NCI-H345 (cell line): ENCODE measurements around the gene TULP4.
"Not testable (repeated sequence)": the region's sequence is repeated elsewhere in the genome, so short reads cannot be mapped to it uniquely, and the experiment has no call there.

Experiments used
- DNase-seq: peaks from one replicate; lab custom pipeline; 2025; lab: John Stamatoyannopoulos, UW

Gene TULP4

GRCh38 chr6:158531970-158532369, 219.7 kb downstream of the TULP4 start:
- DNase-seq, result no peak

- DNase-seq, result peak; percentile 74
These were observed 224.0 kb downstream of the TULP4 start for GRCh38 chr6:158536084-158536890.

DNA sequence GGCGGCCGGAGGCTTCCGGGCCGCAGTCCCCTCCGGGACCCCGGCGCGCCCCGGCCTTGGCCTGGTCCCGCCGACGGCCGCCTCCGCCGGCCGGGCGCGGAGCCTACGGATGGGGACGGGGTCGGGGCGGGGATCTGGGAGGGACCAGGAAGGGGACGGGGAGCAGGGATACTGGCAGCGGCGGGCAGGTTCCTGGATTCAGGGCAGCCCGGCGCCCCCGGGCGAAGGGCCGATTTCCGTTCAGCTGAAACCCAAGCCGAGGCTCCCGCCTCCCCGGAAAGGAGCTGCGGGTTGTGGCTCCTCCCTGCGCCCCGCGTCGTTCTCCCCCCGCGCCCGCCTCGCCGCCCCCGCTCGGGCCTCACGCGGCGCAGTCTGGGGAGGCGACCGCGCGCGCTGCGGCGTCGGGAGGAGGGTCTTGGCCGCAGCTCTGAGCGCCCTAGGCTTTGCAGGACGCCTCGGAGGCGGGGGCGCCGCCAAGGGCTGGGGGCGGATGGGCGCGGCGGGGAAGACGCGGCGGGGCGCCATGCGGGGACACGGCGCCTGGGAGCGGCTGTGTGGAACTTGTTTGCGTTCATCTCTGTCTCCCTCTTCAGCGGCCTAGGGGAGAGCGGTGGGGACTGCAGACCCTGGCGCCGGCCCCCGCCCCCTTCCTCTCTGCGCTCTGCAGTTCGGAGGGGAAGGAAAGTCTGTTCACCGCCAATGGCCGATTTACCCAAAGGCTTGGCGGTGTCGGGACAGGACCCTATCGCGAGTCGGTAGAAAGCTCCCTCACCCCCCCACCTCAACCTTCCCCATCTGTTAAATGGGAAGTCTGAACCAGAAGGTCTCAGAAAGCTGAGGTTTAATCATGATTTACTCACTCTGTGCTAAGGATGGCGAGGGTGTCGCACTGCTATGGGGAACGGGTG, 224.9 kb downstream of the TULP4 start:
- DNase-seq, result peak; percentile 85

GRCh38 chr6:158538741-158539140, 226.5 kb downstream of the TULP4 start:
- DNase-seq, result no peak

DNA sequence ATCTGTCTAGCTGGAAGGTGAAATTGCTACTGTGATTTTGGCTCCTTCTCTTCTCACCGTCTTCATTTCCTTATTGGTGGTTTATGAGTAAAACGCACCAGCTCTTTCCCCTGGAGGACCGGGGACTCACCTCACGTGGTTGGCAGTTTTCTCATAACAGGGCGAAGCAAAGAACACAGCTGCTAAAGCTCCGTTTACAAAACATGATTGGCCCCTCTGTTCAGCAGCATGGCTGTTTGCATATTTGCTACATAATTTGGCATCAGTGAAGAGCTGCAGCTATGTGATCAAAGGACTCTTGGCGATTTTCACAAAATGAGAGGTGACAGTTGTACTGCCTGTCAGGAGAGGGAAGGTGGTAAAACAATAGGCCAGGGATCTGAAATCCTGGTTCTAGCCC, 227.1 kb downstream of the TULP4 start:
- no peak for DNase-seq

DNA sequence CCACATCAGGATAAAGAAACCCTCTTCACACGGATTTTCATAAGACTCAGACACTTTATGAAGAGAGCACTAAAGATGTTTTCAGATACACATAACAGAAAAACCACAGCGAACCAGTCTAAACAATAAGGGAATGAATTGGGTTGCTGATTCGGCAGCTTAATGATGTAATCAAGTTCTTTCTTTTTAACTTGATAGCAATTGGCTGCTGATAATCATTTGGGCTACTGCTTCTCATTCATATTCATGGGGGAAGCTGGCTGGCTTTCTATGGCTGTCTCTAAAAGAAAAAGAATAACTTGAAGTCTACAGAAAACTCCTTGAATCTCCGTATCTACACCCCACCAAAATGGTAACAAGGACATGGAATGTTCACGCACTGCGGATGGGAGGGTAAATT, 227.6 kb downstream of the TULP4 start:
- DNase-seq, result no peak

DNA sequence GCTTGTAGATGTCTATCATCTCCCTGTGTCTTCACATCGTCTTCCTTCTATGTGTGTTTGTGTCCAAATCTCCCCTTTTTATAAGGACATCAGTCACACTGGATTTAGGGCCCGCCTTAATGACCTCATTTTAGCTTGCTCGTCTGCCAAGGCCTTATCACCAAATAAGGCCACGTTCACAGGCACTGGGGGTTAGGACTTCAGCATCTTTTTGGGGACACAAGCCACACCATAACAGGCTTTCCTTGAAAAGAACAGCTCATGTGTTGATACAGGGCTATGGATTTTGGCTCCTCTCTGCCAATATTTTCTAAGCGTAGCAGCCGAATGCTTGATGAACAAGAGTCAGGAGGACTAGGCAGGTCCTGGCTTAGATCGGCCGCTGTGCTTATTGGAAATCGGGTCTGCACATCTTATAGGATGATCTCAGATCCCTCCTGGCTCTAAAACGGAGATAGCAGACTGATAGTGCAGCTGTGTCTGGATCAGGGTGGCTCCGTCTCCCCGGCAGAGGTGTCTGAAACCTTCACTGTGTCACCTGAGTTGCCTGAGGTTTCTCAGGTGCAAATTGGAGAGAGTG, 231.4 kb downstream of the TULP4 start:
- no peak for DNase-seq

GRCh38 chr6:158544428-158544827, 232.2 kb downstream of the TULP4 start:
- DNase-seq, result no peak

GRCh38 chr6:158545043-158545966, 233.0 kb downstream of the TULP4 start:
- no peak for DNase-seq

DNA sequence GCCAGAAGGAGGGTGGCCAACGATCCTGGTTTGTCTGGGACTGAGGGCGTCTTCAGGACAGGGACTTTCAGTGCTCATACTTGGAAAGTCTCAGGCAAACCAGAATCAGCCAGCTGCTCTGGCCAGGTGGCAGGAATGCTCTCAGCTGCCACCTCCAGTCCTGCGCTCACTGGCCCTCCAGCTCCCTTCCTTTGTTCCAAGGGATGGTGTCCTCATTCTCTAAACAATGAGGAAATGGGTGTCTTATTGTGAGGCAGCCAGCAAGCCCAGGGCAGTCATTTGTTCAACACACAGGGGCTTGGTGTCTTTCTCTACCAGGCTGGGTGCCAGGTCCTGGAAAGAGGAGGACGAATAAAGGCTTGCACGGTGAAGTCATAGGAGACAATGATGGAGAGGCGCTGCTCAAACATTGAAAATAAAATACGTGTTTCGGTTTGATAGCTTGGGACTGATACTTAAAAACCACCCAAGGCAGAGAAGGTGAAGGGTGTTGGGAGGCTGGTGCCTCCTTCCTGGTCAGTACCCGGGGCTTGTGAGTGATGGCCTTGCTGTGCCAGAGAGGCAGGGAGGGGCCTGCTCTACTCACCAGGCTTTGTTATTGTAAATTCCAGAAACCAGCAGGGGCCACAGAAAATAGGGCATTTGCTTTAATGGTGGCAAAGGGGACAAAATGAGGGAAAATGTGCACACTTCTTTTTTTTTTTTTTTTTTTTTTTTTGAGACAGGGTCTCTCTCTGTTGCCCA, 236.3 kb downstream of the TULP4 start:
- DNase-seq, result peak; percentile 96

GRCh38 chr6:158552055-158552795, 240.0 kb downstream of the TULP4 start:
- no peak for DNase-seq

- no peak for DNase-seq
These were observed 240.5 kb downstream of the TULP4 start for GRCh38 chr6:158552796-158553138.

DNA sequence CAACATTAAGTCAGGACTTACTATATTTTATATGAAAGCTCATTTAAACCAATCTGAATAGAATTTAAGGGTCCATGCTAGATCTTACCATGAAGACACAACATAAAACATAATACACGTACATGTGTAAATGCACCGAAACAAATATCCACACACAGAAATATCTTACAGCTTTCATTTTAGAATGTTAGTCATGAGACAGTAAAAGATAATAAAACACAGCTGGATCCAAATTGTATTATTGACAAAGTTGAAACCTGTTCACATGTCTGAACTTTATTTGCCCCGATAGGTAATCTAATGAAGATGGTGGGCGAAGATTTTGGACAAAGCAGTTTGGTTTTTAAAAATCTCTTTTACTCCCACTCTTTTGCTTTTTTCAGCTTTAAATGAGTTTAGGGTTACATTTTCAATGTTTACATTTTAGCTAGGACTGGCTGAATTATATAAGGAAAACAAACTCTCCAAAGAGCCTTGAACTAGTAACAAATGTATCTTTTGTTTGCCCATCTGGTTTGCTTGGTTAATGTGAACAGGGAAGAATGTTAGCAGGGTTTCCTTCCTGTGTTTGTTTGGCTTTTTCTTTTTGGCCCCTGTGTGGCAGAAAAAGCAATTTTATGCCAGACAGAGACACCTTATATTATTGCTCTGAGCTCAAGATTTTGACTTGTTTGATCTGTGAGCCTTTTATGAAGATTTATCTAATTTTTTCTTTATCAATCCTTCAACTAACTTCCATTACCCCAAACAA, 242.5 kb downstream of the TULP4 start:
- DNase-seq, result no peak

- DNase-seq, result no peak
These were observed 243.8 kb downstream of the TULP4 start for GRCh38 chr6:158556113-158556512.

DNA sequence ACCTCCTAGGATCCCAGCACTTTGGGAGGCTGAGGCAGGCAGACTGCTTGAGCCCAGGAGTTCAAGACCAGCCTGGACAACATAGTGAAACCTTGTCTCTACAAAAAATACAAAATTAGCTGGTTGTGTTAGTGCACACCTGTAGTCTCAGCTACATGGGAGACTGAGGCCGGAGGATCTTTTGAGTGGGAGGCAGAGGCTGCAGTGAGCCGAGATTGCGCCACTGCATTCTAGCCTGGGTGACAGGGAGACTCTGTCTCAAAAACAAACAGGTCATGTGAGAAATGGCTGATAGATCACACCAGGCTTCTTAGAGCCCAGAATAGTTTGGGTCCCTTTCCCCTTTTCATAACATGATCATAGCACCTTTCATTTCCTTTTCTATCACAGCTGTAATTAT, 244.8 kb downstream of the TULP4 start:
- not testable (repeated sequence) for DNase-seq

GRCh38 chr6:158557927-158558326, 245.7 kb downstream of the TULP4 start:
- no peak for DNase-seq

GRCh38 chr6:158558415-158559306, 246.4 kb downstream of the TULP4 start:
- no peak for DNase-seq

- DNase-seq, result no peak
These were observed 247.2 kb downstream of the TULP4 start for GRCh38 chr6:158559338-158559894.
